HG02678 (cell line): Measurements from ENCODE around the gene BMPER.

Source experiments
- ATAC-seq: cut with Tn5 transposase; IDR thresholded peaks from one replicate; pipeline ENCODE4 v1.9.1; 2021; ENCODE audit warnings: mild to moderate bottlenecking, moderate library complexity; ENCODE audit not compliant: unreplicated experiment

Gene BMPER

GRCh38 chr7:34016876-34017275 is 111.5 kb downstream of the BMPER start:
- ATAC-seq, result no peak

- ATAC-seq, result no peak
Measured at GRCh38 chr7:34019301-34019790, 114.0 kb downstream of the BMPER start.

- no peak for ATAC-seq
Measured at GRCh38 chr7:34022626-34023025, 117.3 kb downstream of the BMPER start.

- ATAC-seq, result no peak
Measured at GRCh38 chr7:34025600-34025999, 120.3 kb downstream of the BMPER start.

- no peak for ATAC-seq
Measured at GRCh38 chr7:34026481-34027190, 121.3 kb downstream of the BMPER start.

GRCh38 chr7:34031156-34031555 is 125.8 kb downstream of the BMPER start:
- no peak for ATAC-seq

GRCh38 chr7:34034728-34035127 is 129.4 kb downstream of the BMPER start:
- ATAC-seq, result no peak

GRCh38 chr7:34036051-34036920 is 130.9 kb downstream of the BMPER start:
- no peak for ATAC-seq

GRCh38 chr7:34036972-34037792 is 131.8 kb downstream of the BMPER start:
- ATAC-seq, result no peak

- ATAC-seq, result no peak
Measured at GRCh38 chr7:34038816-34039470, 133.6 kb downstream of the BMPER start.

GRCh38 chr7:34041707-34042106 is 136.4 kb downstream of the BMPER start:
- no peak for ATAC-seq

- ATAC-seq, result no peak
Measured at GRCh38 chr7:34042406-34042805, 137.1 kb downstream of the BMPER start.

- no peak for ATAC-seq
Measured at GRCh38 chr7:34043461-34044305, 138.3 kb downstream of the BMPER start.

- ATAC-seq, result no peak
Measured at GRCh38 chr7:34044306-34044643, 138.9 kb downstream of the BMPER start.

GRCh38 chr7:34044734-34045353 is 139.5 kb downstream of the BMPER start:
- ATAC-seq, result no peak

GRCh38 chr7:34048445-34048844 is 143.1 kb downstream of the BMPER start:
- ATAC-seq, result no peak

- no peak for ATAC-seq
Measured at GRCh38 chr7:34054075-34054474, 148.7 kb downstream of the BMPER start.

- ATAC-seq, result no peak
Measured at GRCh38 chr7:34057136-34057535, 151.8 kb downstream of the BMPER start.

GRCh38 chr7:34057956-34058355 is 152.6 kb downstream of the BMPER start:
- ATAC-seq, result no peak

GRCh38 chr7:34058801-34059135 is 153.4 kb downstream of the BMPER start:
- no peak for ATAC-seq
